ENCODE data around the gene MUC20. TPM values are rescaled to one million over a fixed set of nuclear protein-coding genes. Genes with fewer than 3 reads are reported as not detected.

The MUC20 gene
- total RNA-seq, 1 donor from 2014 or later: 0.21 TPM

GRCh38 chr3:195700319-195700718 is 20.5 kb upstream of the MUC20 start:
- peaks cover 2% of the 10 kb centered on the region for H3K27me3 Mint-ChIP-seq (ENCODE audit: unreplicated experiment)

GRCh38 chr3:195701042-195701915 is 19.5 kb upstream of the MUC20 start:
- peaks cover 12% of the 10 kb centered on the region for H3K4me1 Mint-ChIP-seq (ENCODE audit: unreplicated experiment)
- no peak for TF ChIP-seq CTCF (IDR thresholded peaks at IDR 0.05; ENCODE audit: unreplicated experiment)
- no peak for DNase-seq (ENCODE audit: low spot score)
- H3K27ac Mint-ChIP-seq (ENCODE audit: unreplicated experiment): no peak overlapping the region
- no peaks in the 10 kb centered on the region for H3K9me3 Mint-ChIP-seq (ENCODE audit: unreplicated experiment)
- peaks cover 6% of the 10 kb centered on the region for H3K36me3 Mint-ChIP-seq (ENCODE audit: low read depth, unreplicated experiment)
- peaks cover 7% of the 10 kb centered on the region for H3K27me3 Mint-ChIP-seq (ENCODE audit: unreplicated experiment)
- no peak overlapping the region for H3K4me3 Mint-ChIP-seq (ENCODE audit: unreplicated experiment)

More at GRCh38 chr3:195700319-195700718, 20.5 kb upstream of the MUC20 start:
- Mint-ChIP-seq H3K27ac (ENCODE audit: unreplicated experiment) (no peak overlapping the region), H3K4me1 (ENCODE audit: unreplicated experiment) (peaks cover 12% of the 10 kb centered on the region), H3K9me3 (ENCODE audit: unreplicated experiment) (no peaks in the 10 kb centered on the region), H3K36me3 (ENCODE audit: low read depth, unreplicated experiment) (peaks cover 6% of the 10 kb centered on the region), H3K4me3 (ENCODE audit: unreplicated experiment) (no peak overlapping the region)
- no peak for TF ChIP-seq CTCF (IDR thresholded peaks at IDR 0.05; ENCODE audit: unreplicated experiment)
- DNase-seq (ENCODE audit: low spot score): no peak

GRCh38 chr3:195703776-195704175 is 17.0 kb upstream of the MUC20 start:
- H3K4me1 Mint-ChIP-seq (ENCODE audit: unreplicated experiment): peaks cover 4% of the 10 kb centered on the region
- peaks cover 4% of the 10 kb centered on the region for H3K27me3 Mint-ChIP-seq (ENCODE audit: unreplicated experiment)
- no peak for DNase-seq (ENCODE audit: low spot score)
- H3K27ac Mint-ChIP-seq (ENCODE audit: unreplicated experiment): no peak overlapping the region
- TF ChIP-seq CTCF (IDR thresholded peaks at IDR 0.05; ENCODE audit: unreplicated experiment): no peak
- H3K9me3 Mint-ChIP-seq (ENCODE audit: unreplicated experiment): no peaks in the 10 kb centered on the region
- H3K4me3 Mint-ChIP-seq (ENCODE audit: unreplicated experiment): no peak overlapping the region
- H3K36me3 Mint-ChIP-seq (ENCODE audit: low read depth, unreplicated experiment): no peaks in the 10 kb centered on the region

- Mint-ChIP-seq H3K4me1 (ENCODE audit: unreplicated experiment) (peaks cover 4% of the 10 kb centered on the region), H3K4me3 (ENCODE audit: unreplicated experiment) (no peak overlapping the region), H3K9me3 (ENCODE audit: unreplicated experiment) (no peaks in the 10 kb centered on the region), H3K27me3 (ENCODE audit: unreplicated experiment) (peaks cover 7% of the 10 kb centered on the region), H3K27ac (ENCODE audit: unreplicated experiment) (no peak overlapping the region), H3K36me3 (ENCODE audit: low read depth, unreplicated experiment) (peaks cover 4% of the 10 kb centered on the region)
- DNase-seq (ENCODE audit: low spot score): no peak
- TF ChIP-seq CTCF (IDR thresholded peaks at IDR 0.05; ENCODE audit: unreplicated experiment): no peak
These were observed 16.3 kb upstream of the MUC20 start for GRCh38 chr3:195704433-195704999.

All from endothelial cell (in vitro differentiated cells).